ENCODE results near the gene DGCR6L.
"Not testable (repeated sequence)": the region's sequence is repeated elsewhere in the genome, so short reads cannot be mapped to it uniquely, and the experiment has no call there.

Gene DGCR6L

GRCh38 chr22:20324139-20324516, 4.3 kb upstream of the DGCR6L start:
- Histone ChIP-seq H3K27ac (replicated peaks) (no peak overlapping the region), H3K27me3 (ENCODE audit: insufficient read depth, poor library complexity, severe bottlenecking) (no peaks in the 10 kb centered on the region), H3K4me3 (replicated peaks; ENCODE audit: insufficient read depth, low read length) (no peak overlapping the region)
- TF ChIP-seq SPI1 (IDR thresholded peaks at IDR 0.05; ENCODE audit: borderline replicate concordance, low read depth) (no peak), CTCF (IDR thresholded peaks at IDR 0.05; ENCODE audit: insufficient read depth, low read length) (no peak), REST (IDR thresholded peaks at IDR 0.05; ENCODE audit: insufficient replicate concordance, low read depth) (no peak), POLR2AphosphoS5 (IDR thresholded peaks at IDR 0.05; ENCODE audit: low read depth) (no peak), GABPA (IDR thresholded peaks at IDR 0.05; ENCODE audit: low read depth) (no peak)
- no peak for DNase-seq (ENCODE audit: low read depth in 1 of 2, low spot score in 1 of 2)

- H3K4me3 ChIP-seq (replicated peaks; ENCODE audit: insufficient read depth, low read length); H3K27me3 ChIP-seq (ENCODE audit: insufficient read depth, poor library complexity, severe bottlenecking); DNase-seq (ENCODE audit: low read depth in 1 of 2, low spot score in 1 of 2); H3K27ac ChIP-seq (replicated peaks): not testable (repeated sequence)
Observed at GRCh38 chr22:20321552-20322211, 1.8 kb upstream of the DGCR6L start.

GRCh38 chr22:20320659-20321551, 1.0 kb upstream of the DGCR6L start:
- H3K27ac ChIP-seq (replicated peaks): peak overlapping the region; percentile 76
- peak overlapping the region; percentile 94 for H3K4me3 ChIP-seq (replicated peaks; ENCODE audit: insufficient read depth, low read length)
- not testable (repeated sequence) for DNase-seq (ENCODE audit: low read depth in 1 of 2, low spot score in 1 of 2); H3K27me3 ChIP-seq (ENCODE audit: insufficient read depth, poor library complexity, severe bottlenecking)

GRCh38 chr22:20319041-20319744, 667 bp downstream of the DGCR6L start:
- DNase-seq (ENCODE audit: low read depth in 1 of 2, low spot score in 1 of 2): peak in 1 of 2 experiments; percentile 25
- peak overlapping the region; percentile 76 for H3K27ac ChIP-seq (replicated peaks)
- H3K4me3 ChIP-seq (replicated peaks; ENCODE audit: insufficient read depth, low read length): peak overlapping the region; percentile 94
- TF ChIP-seq SPI1 (IDR thresholded peaks at IDR 0.05; ENCODE audit: borderline replicate concordance, low read depth) (no peak), CTCF (IDR thresholded peaks at IDR 0.05; ENCODE audit: insufficient read depth, low read length) (no peak), GABPA (IDR thresholded peaks at IDR 0.05; ENCODE audit: low read depth) (no peak), REST (IDR thresholded peaks at IDR 0.05; ENCODE audit: insufficient replicate concordance, low read depth) (no peak), POLR2AphosphoS5 (IDR thresholded peaks at IDR 0.05; ENCODE audit: low read depth) (no peak)
- H3K27me3 ChIP-seq (ENCODE audit: insufficient read depth, poor library complexity, severe bottlenecking): no peaks in the 10 kb centered on the region

Measured in HL-60 (cell line).